Calu3 (cell line): ENCODE data around the gene PPP1R3G. TPM values are rescaled to one million over a fixed set of nuclear protein-coding genes. Genes with fewer than 3 reads are reported as not detected.

Experiments
- BruUV-seq: library from RNA; stranded (reverse); fragments of 400-500 nt; replicated peaks from 2 replicates; lab custom pipeline; 2021; lab: Mats Ljungman, UMichigan
- CTCF ChIA-PET: fragments of 300-600 bp; sonication (Branson Sonifier 250); formaldehyde crosslinking; loops from one replicate; lab custom pipeline; 2022; ENCODE audit warnings: antibody characterized with exemption; lab: Charles Lee
- DNase-seq: peaks from one replicate; pipeline ENCODE4 v3.0.0; 2022
- H3K27ac Mint-ChIP-seq: one replicate; pipeline ENCODE4 v1.8.0; 2022; ENCODE audit warnings: mixed read lengths; ENCODE audit not compliant: unreplicated experiment
- H3K27me3 Mint-ChIP-seq: one replicate; pipeline ENCODE4 v1.8.0; 2022; ENCODE audit warnings: mixed read lengths; ENCODE audit not compliant: unreplicated experiment
- H3K36me3 Mint-ChIP-seq: one replicate; pipeline ENCODE4 v1.8.0; 2022; ENCODE audit warnings: mild to moderate bottlenecking, moderate library complexity, mixed read lengths; ENCODE audit not compliant: insufficient read depth, unreplicated experiment
- H3K4me1 Mint-ChIP-seq: one replicate; pipeline ENCODE4 v1.8.0; 2022; ENCODE audit warnings: mild to moderate bottlenecking, low read depth, mixed read lengths; ENCODE audit not compliant: unreplicated experiment
- H3K4me3 Mint-ChIP-seq: one replicate; pipeline ENCODE4 v1.8.0; 2022; ENCODE audit warnings: mild to moderate bottlenecking, low read depth, moderate library complexity, mixed read lengths; ENCODE audit not compliant: unreplicated experiment
- H3K9me3 Mint-ChIP-seq: one replicate; pipeline ENCODE4 v1.8.0; 2022; ENCODE audit warnings: low read depth, mixed read lengths; ENCODE audit not compliant: unreplicated experiment
- CTCF ChIP-seq: fragments of 200-600 bp; IDR thresholded peaks from one replicate; pipeline ENCODE4 v1.8.0; 2022; ENCODE audit warnings: antibody characterized with exemption; ENCODE audit not compliant: unreplicated experiment
- intact Hi-C: fragments of 100-400 bp; cut with micrococcal nuclease; formaldehyde crosslinking; loops from one replicate; pipeline ENCODE4 v1.10.0; 2022; ENCODE audit not compliant: unreplicated experiment
- total RNA-seq: library from RNA; stranded (reverse); gene quantifications from 2 replicates; pipeline ENCODE4 v1.2.3, GENCODE V29; 2022

PPP1R3G gene
- total RNA-seq, 1 experiment from 2014 or later: 0.07 TPM

GRCh38 chr6:5103250-5103649, 18.1 kb downstream of the PPP1R3G start:
- Mint-ChIP-seq H3K4me1 (no peaks in the 10 kb centered on the region), H3K27me3 (no peaks in the 10 kb centered on the region), H3K27ac (no peak overlapping the region), H3K36me3 (no peaks in the 10 kb centered on the region), H3K9me3 (peaks cover 2% of the 10 kb centered on the region), H3K4me3 (no peak overlapping the region)
- no peak for DNase-seq
- no peak for TF ChIP-seq CTCF
- CTCF ChIA-PET: no interaction called here
- no TSS peak for BruUV-seq
- intact Hi-C loops: no loop called here

GRCh38 chr6:5104667-5105066, 19.5 kb downstream of the PPP1R3G start:
- intact Hi-C loops: no loop called here
- BruUV-seq: no TSS peak
- H3K4me1 Mint-ChIP-seq: no peaks in the 10 kb centered on the region
- no peaks in the 10 kb centered on the region for H3K36me3 Mint-ChIP-seq
- TF ChIP-seq CTCF: no peak
- no peaks in the 10 kb centered on the region for H3K27me3 Mint-ChIP-seq
- no peak for DNase-seq
- CTCF ChIA-PET: no interaction called here
- H3K27ac Mint-ChIP-seq: no peak overlapping the region
- H3K4me3 Mint-ChIP-seq: no peak overlapping the region
- peaks cover 2% of the 10 kb centered on the region for H3K9me3 Mint-ChIP-seq

GRCh38 chr6:5105146-5105545, 20.0 kb downstream of the PPP1R3G start:
- intact Hi-C loops: no loop called here
- Mint-ChIP-seq H3K4me1 (no peaks in the 10 kb centered on the region), H3K27ac (no peak overlapping the region), H3K9me3 (peaks cover 2% of the 10 kb centered on the region), H3K27me3 (no peaks in the 10 kb centered on the region), H3K36me3 (no peaks in the 10 kb centered on the region), H3K4me3 (no peak overlapping the region)
- DNase-seq: no peak
- CTCF ChIA-PET: no interaction called here
- no TSS peak for BruUV-seq
- no peak for TF ChIP-seq CTCF

- no peaks in the 10 kb centered on the region for H3K36me3 Mint-ChIP-seq
- H3K4me3 Mint-ChIP-seq: no peak overlapping the region
- H3K27me3 Mint-ChIP-seq: no peaks in the 10 kb centered on the region
- H3K9me3 Mint-ChIP-seq: no peaks in the 10 kb centered on the region
- BruUV-seq: no TSS peak
- no peak for DNase-seq
- H3K4me1 Mint-ChIP-seq: no peaks in the 10 kb centered on the region
- intact Hi-C loops: no loop called here
- TF ChIP-seq CTCF: no peak
- H3K27ac Mint-ChIP-seq: no peak overlapping the region
- CTCF ChIA-PET: no interaction called here
Measured at GRCh38 chr6:5107341-5107740, 22.2 kb downstream of the PPP1R3G start.
